ENCODE data around the gene DERL3. TPM values are rescaled to one million over a fixed set of nuclear protein-coding genes. Genes with fewer than 3 reads are reported as not detected.
A peak's percentile ranks its signal among the peaks of the same experiment; 100 is the strongest.

The DERL3 gene
- total and polyA plus RNA-seq, 2 of the 13 experiments (the other 11 are each of a cell fraction or from before 2014, with no cell fraction given) = not detected

GRCh38 chr22:23786752-23787599 is 51.8 kb downstream of the DERL3 start, which contains the start of gene SMARCB1 (continued):
- TF ChIP-seq ZNF354B (CRISPR knock-in tag; IDR thresholded peaks at IDR 0.05) (no peak), ZC3H13 (CRISPR knock-in tag; IDR thresholded peaks at IDR 0.05) (no peak), ZNF567 (CRISPR knock-in tag; IDR thresholded peaks at IDR 0.05; ENCODE audit: borderline replicate concordance) (peak; percentile 24; the same call in 1 of the 2 replicates), ZNF446 (CRISPR knock-in tag; IDR thresholded peaks at IDR 0.05) (peak; percentile 65; the same call in 1 of the 2 replicates), ZNF180 (CRISPR knock-in tag; IDR thresholded peaks at IDR 0.05; ENCODE audit: borderline replicate concordance, low read depth) (no peak), GMEB1 (CRISPR knock-in tag; IDR thresholded peaks at IDR 0.05; ENCODE audit: borderline replicate concordance) (peak; percentile 92), ZNF552 (CRISPR knock-in tag; IDR thresholded peaks at IDR 0.05; ENCODE audit: borderline replicate concordance) (no peak), GLI4 (CRISPR knock-in tag; IDR thresholded peaks at IDR 0.05; ENCODE audit: borderline replicate concordance) (no peak; the same call in 1 of the 2 replicates), ZNF530 (CRISPR knock-in tag; IDR thresholded peaks at IDR 0.05; ENCODE audit: low read depth) (no peak), ARNT (IDR thresholded peaks at IDR 0.05) (no peak), AHDC1 (CRISPR knock-in tag; IDR thresholded peaks at IDR 0.05; ENCODE audit: borderline replicate concordance) (no peak; the same call in 1 of the 2 replicates), ATF6 (CRISPR knock-in tag; conservative IDR thresholded peaks at IDR 0.05) (no peak), E2F2 (CRISPR knock-in tag; IDR thresholded peaks at IDR 0.05; ENCODE audit: borderline replicate concordance) (peak; percentile 50; the same call in 1 of the 2 replicates), NKX3-1 (CRISPR knock-in tag; IDR thresholded peaks at IDR 0.05) (0 out of 2 replicates have a peak, but pooled peaks have one; percentile 47), MEF2D (CRISPR knock-in tag; IDR thresholded peaks at IDR 0.05) (no peak), ZNF703 (CRISPR knock-in tag; IDR thresholded peaks at IDR 0.05; ENCODE audit: borderline replicate concordance) (no peak; the same call in 1 of the 2 replicates), NFYC (CRISPR knock-in tag; IDR thresholded peaks at IDR 0.05) (no peak)
